Neural cell (in vitro differentiated cells): ENCODE data around the gene GK. TPM values are rescaled to one million over a fixed set of nuclear protein-coding genes. Genes with fewer than 3 reads are reported as not detected.

ENCODE experiments used
- H2AFZ ChIP-seq: fragments of 200-600, 300-800 bp; sonication (generic), shearing (Covaris generic); 2 replicates; pipeline ENCODE4 v1.6.0; 2014; ENCODE audit warnings: low read depth, mild to moderate bottlenecking, antibody characterized with exemption, low read length, moderate library complexity
- H3F3A ChIP-seq: fragments of 200-600 bp; shearing (Covaris generic); 2 replicates; pipeline ENCODE4 v1.6.1; 2016; ENCODE audit warnings: mild to moderate bottlenecking, moderate library complexity, mixed read lengths, antibody characterized with exemption, low read length; ENCODE audit not compliant: insufficient read depth, poor library complexity, severe bottlenecking
- H3K27ac ChIP-seq: fragments of 200-600, 300-800 bp; sonication (generic), shearing (Covaris generic); 2 replicates; pipeline ENCODE4 v1.5.1; 2014; ENCODE audit warnings: mild to moderate bottlenecking, low read length, moderate library complexity
- H3K27me3 ChIP-seq: fragments of 300-800, 200-600 bp; sonication (generic), shearing (Covaris generic); 2 replicates; pipeline ENCODE4 v1.6.0; 2014; ENCODE audit warnings: mild to moderate bottlenecking, low read depth, low read length, moderate library complexity; ENCODE audit not compliant: insufficient read depth
- H3K36me3 ChIP-seq: fragments of 300-800, 200-600 bp; sonication (generic), shearing (Covaris generic); 2 replicates; pipeline ENCODE4 v1.5.1; 2014; ENCODE audit warnings: mild to moderate bottlenecking, antibody characterized with exemption, low read length, moderate library complexity; ENCODE audit not compliant: insufficient read depth
- H3K4me2 ChIP-seq: fragments of 300-800, 200-600 bp; sonication (generic), shearing (Covaris generic); 2 replicates; pipeline ENCODE4 v1.6.0; 2014; ENCODE audit warnings: mild to moderate bottlenecking, low read length
- H3K4me3 ChIP-seq: fragments of 300-800, 200-600 bp; sonication (generic), shearing (Covaris generic); 2 replicates; pipeline ENCODE4 v1.5.1; 2014; ENCODE audit warnings: mild to moderate bottlenecking, low read length, moderate library complexity
- H3K79me2 ChIP-seq: fragments of 200-600 bp; shearing (Covaris generic); replicated peaks from 2 replicates; pipeline ENCODE4 v1.6.0; 2014; ENCODE audit warnings: mild to moderate bottlenecking, low read length, moderate library complexity; ENCODE audit not compliant: insufficient read depth
- H3K9ac ChIP-seq: fragments of 300-800, 200-600 bp; sonication (generic), shearing (Covaris generic); 2 replicates; pipeline ENCODE4 v1.6.1; 2016; ENCODE audit warnings: mild to moderate bottlenecking, low read length, mixed read lengths
- H3K9me2 ChIP-seq: fragments of 200-600 bp; shearing (Covaris generic); 2 replicates; pipeline ENCODE4 v1.6.1; 2016; ENCODE audit warnings: mild to moderate bottlenecking, low read length, mixed read lengths; ENCODE audit not compliant: insufficient read depth
- H3K9me3 ChIP-seq: fragments of 200-600, 300-800 bp; sonication (generic), shearing (Covaris generic); 2 replicates; pipeline ENCODE4 v1.6.1; 2016; ENCODE audit warnings: mild to moderate bottlenecking, mixed run types, low read length, moderate library complexity, mixed read lengths
- H4K20me1 ChIP-seq: fragments of 200-600 bp; shearing (Covaris generic); 2 replicates; pipeline ENCODE4 v1.6.1; 2016; ENCODE audit warnings: mild to moderate bottlenecking, mixed run types; ENCODE audit not compliant: insufficient read depth
- EP300 ChIP-seq: fragments of 450-650 bp; conservative IDR thresholded peaks from 2 replicates; pipeline ENCODE4 v1.6.1; 2014; ENCODE audit warnings: antibody characterized with exemption, mild to moderate bottlenecking, moderate library complexity; ENCODE audit not compliant: poor library complexity, severe bottlenecking
- EZH2 ChIP-seq: fragments of 200-600, 300-800 bp; shearing (Covaris generic), sonication (generic); IDR thresholded peaks from 2 replicates; pipeline ENCODE4 v1.6.1; 2014; ENCODE audit warnings: antibody characterized with exemption, low read length, borderline replicate concordance, mild to moderate bottlenecking; ENCODE audit not compliant: insufficient read depth, poor library complexity, severe bottlenecking
- MXI1 ChIP-seq: fragments of 450-650 bp; conservative IDR thresholded peaks from 2 replicates; pipeline ENCODE4 v1.6.1; 2014; ENCODE audit warnings: antibody characterized with exemption, mild to moderate bottlenecking; ENCODE audit not compliant: poor library complexity, severe bottlenecking
- POLR2AphosphoS5 ChIP-seq: IDR thresholded peaks from 2 replicates; pipeline ENCODE4 v1.6.1; 2012
- RAD21 ChIP-seq: fragments of 450-650 bp; conservative IDR thresholded peaks from 2 replicates; pipeline ENCODE4 v1.6.1; 2014; ENCODE audit warnings: antibody characterized with exemption, mild to moderate bottlenecking, moderate library complexity
- SMC3 ChIP-seq: fragments of 450-650 bp; conservative IDR thresholded peaks from 2 replicates; pipeline ENCODE4 v1.6.1; 2014; ENCODE audit warnings: antibody characterized with exemption, mild to moderate bottlenecking, moderate library complexity; ENCODE audit not compliant: poor library complexity
- TAF1 ChIP-seq: IDR thresholded peaks from 2 replicates; pipeline ENCODE4 v1.6.1; 2012; ENCODE audit warnings: low read depth
- polyA plus RNA-seq: library from polyadenylated mRNA; depleted of rRNA; stranded (reverse); fragments of >200 nt; gene quantifications from 2 replicates; pipeline ENCODE4 v1.2.3, GENCODE V29; 2014
- TF ChIP-seq, protein P1 (sequence below): IDR thresholded peaks from 2 replicates; pipeline ENCODE4 v1.6.1; 2012; ENCODE audit warnings: borderline replicate concordance
- TF ChIP-seq, protein P2 (sequence below): fragments of 450-650 bp; IDR thresholded peaks from 2 replicates; pipeline ENCODE4 v1.5.1; 2014; ENCODE audit warnings: antibody characterized with exemption, mild to moderate bottlenecking, moderate library complexity; ENCODE audit not compliant: poor library complexity, severe bottlenecking

GK gene
- polyA plus RNA-seq, 1 donor from 2014 or later: 6.3 TPM

DNA sequence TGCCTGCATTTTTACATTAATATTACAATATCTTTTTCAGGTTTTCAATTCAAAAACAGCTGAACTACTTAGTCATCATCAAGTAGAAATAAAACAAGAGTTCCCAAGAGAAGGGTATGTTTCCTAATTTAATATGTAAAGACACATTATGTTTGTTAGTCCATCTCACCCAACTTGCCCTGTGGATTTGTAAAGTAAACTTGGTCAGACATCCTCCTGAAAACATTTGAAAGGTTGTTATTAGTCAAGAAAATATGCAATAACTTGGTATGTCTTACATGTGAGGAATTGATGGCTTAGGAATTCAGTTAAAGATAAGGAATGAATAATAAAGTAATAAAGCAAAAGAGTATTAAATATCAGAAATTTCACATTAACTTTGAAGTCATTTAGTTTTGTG is 12.2 kb downstream of the GK start:
- Histone ChIP-seq H2AFZ (no peak overlapping the region), H3K4me3 (no peak overlapping the region), H3K9me3 (no peaks in the 10 kb centered on the region), H3K36me3 (no peaks in the 10 kb centered on the region), H3K27me3 (no peaks in the 10 kb centered on the region), H3F3A (no peaks in the 10 kb centered on the region), H3K27ac (no peak overlapping the region), H3K9me2 (no peaks in the 10 kb centered on the region), H3K79me2 (no peaks in the 10 kb centered on the region), H4K20me1 (no peaks in the 10 kb centered on the region), H3K9ac (no peak overlapping the region), H3K4me2 (no peak overlapping the region)
- TF ChIP-seq RAD21: no peak

DNA sequence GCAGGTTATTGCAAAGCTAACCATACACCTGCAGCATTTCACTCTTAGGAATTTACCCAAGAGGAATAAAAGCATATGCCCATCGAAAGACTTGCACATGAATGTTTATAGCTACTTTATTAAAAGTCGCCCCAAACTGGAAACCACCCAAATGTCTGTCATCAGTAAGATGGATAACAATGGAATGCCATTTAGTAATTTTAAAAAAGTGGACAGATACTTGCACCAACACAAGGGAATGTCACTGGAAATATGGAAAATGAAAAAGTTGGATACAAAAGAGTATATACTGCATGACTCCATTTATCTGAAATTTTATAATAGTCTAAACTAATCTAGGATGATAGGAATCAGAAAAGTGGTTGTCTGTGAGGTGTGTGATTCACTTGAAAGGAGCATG is 12.9 kb downstream of the GK start:
- no peaks in the 10 kb centered on the region for H3K79me2 ChIP-seq
- TF ChIP-seq EP300: no peak
- TF ChIP-seq RAD21: no peak
- no peak for TF ChIP-seq EZH2
- TF ChIP-seq, protein P1, sequence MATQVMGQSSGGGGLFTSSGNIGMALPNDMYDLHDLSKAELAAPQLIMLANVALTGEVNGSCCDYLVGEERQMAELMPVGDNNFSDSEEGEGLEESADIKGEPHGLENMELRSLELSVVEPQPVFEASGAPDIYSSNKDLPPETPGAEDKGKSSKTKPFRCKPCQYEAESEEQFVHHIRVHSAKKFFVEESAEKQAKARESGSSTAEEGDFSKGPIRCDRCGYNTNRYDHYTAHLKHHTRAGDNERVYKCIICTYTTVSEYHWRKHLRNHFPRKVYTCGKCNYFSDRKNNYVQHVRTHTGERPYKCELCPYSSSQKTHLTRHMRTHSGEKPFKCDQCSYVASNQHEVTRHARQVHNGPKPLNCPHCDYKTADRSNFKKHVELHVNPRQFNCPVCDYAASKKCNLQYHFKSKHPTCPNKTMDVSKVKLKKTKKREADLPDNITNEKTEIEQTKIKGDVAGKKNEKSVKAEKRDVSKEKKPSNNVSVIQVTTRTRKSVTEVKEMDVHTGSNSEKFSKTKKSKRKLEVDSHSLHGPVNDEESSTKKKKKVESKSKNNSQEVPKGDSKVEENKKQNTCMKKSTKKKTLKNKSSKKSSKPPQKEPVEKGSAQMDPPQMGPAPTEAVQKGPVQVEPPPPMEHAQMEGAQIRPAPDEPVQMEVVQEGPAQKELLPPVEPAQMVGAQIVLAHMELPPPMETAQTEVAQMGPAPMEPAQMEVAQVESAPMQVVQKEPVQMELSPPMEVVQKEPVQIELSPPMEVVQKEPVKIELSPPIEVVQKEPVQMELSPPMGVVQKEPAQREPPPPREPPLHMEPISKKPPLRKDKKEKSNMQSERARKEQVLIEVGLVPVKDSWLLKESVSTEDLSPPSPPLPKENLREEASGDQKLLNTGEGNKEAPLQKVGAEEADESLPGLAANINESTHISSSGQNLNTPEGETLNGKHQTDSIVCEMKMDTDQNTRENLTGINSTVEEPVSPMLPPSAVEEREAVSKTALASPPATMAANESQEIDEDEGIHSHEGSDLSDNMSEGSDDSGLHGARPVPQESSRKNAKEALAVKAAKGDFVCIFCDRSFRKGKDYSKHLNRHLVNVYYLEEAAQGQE: no peak
- TF ChIP-seq POLR2AphosphoS5: no peak
- TF ChIP-seq, protein P2, sequence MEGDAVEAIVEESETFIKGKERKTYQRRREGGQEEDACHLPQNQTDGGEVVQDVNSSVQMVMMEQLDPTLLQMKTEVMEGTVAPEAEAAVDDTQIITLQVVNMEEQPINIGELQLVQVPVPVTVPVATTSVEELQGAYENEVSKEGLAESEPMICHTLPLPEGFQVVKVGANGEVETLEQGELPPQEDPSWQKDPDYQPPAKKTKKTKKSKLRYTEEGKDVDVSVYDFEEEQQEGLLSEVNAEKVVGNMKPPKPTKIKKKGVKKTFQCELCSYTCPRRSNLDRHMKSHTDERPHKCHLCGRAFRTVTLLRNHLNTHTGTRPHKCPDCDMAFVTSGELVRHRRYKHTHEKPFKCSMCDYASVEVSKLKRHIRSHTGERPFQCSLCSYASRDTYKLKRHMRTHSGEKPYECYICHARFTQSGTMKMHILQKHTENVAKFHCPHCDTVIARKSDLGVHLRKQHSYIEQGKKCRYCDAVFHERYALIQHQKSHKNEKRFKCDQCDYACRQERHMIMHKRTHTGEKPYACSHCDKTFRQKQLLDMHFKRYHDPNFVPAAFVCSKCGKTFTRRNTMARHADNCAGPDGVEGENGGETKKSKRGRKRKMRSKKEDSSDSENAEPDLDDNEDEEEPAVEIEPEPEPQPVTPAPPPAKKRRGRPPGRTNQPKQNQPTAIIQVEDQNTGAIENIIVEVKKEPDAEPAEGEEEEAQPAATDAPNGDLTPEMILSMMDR: no peak
- no peak for TF ChIP-seq MXI1
- H3K4me3 ChIP-seq: no peak overlapping the region
- H3F3A ChIP-seq: no peaks in the 10 kb centered on the region
- no peaks in the 10 kb centered on the region for H3K9me3 ChIP-seq
- no peak overlapping the region for H2AFZ ChIP-seq
- H3K9ac ChIP-seq: no peak overlapping the region
- H3K27ac ChIP-seq: no peak overlapping the region
- no peaks in the 10 kb centered on the region for H3K27me3 ChIP-seq
- H3K36me3 ChIP-seq: no peaks in the 10 kb centered on the region
- no peaks in the 10 kb centered on the region for H4K20me1 ChIP-seq
- H3K4me2 ChIP-seq: no peak overlapping the region
- H3K9me2 ChIP-seq: no peaks in the 10 kb centered on the region

DNA sequence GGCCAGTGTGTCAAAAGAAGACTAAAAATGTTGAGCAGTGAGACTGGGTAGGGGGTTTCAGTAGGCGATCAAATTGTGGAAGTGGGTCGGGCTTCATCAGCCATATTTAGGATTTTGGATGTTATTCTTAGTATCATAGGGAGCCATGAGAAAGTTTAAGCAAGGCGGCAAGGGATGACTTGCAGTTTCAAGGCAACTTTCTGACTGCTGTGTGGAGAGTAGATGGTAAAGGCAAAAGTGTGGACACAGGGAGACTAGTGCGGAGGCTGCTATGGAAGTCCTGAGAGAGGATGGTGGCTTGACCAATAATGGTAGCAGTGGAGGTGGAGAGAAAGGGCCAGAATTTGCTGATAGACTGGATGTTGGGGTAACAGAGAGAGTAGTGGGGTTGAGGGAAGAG is 15.4 kb downstream of the GK start:
- H3K9ac ChIP-seq: no peak overlapping the region
- H3K4me2 ChIP-seq: no peak overlapping the region
- no peaks in the 10 kb centered on the region for H4K20me1 ChIP-seq
- no peak overlapping the region for H3K27ac ChIP-seq
- no peak for TF ChIP-seq EZH2
- TF ChIP-seq SMC3: no peak
- TF ChIP-seq, protein P1: no peak
- no peak for TF ChIP-seq POLR2AphosphoS5
- no peak for TF ChIP-seq TAF1
- no peak for TF ChIP-seq EP300
- TF ChIP-seq, protein P2: no peak
- H3K27me3 ChIP-seq: no peaks in the 10 kb centered on the region
- no peak overlapping the region for H2AFZ ChIP-seq
- no peaks in the 10 kb centered on the region for H3K9me3 ChIP-seq
- no peaks in the 10 kb centered on the region for H3F3A ChIP-seq
- no peaks in the 10 kb centered on the region for H3K9me2 ChIP-seq
- no peaks in the 10 kb centered on the region for H3K36me3 ChIP-seq
- no peak overlapping the region for H3K4me3 ChIP-seq
- no peaks in the 10 kb centered on the region for H3K79me2 ChIP-seq
